Mesenchymal stem cell (in vitro differentiated cells and primary cell): Measurements from ENCODE around the gene CENPS.
A peak's percentile ranks its signal among the peaks of the same experiment; 100 is the strongest.

Experiments
- DNase-seq: peaks from one replicate; pipeline ENCODE4 v3.0.0-alpha.2; 2013
- H2AFZ ChIP-seq: one replicate; pipeline ENCODE4 v1.6.1; 2013; ENCODE audit warnings: low read depth, mild to moderate bottlenecking, control low read depth, inconsistent platforms, low read length, moderate library complexity
- H2AK5ac ChIP-seq: 2 replicates; pipeline ENCODE4 v1.6.1; 2013; ENCODE audit warnings: low read length, moderate library complexity, mild to moderate bottlenecking, inconsistent platforms; ENCODE audit not compliant: severe bottlenecking
- H2BK120ac ChIP-seq: one replicate; pipeline ENCODE4 v1.6.1; 2013; ENCODE audit warnings: low read depth, mild to moderate bottlenecking, inconsistent platforms, low read length, moderate library complexity
- H2BK12ac ChIP-seq, 2 experiments: one replicate each; pipeline ENCODE4 v1.6.1; 2013; ENCODE audit warnings: inconsistent platforms in 2 of 2, low read length in 2 of 2, mild to moderate bottlenecking in 2 of 2, moderate library complexity in 2 of 2, control low read depth in 1 of 2
- H2BK15ac ChIP-seq: one replicate; pipeline ENCODE4 v1.6.1; 2013; ENCODE audit warnings: mild to moderate bottlenecking, low read depth, inconsistent platforms; ENCODE audit not compliant: poor library complexity, severe bottlenecking
- H2BK5ac ChIP-seq: 2 replicates; pipeline ENCODE4 v1.6.1; 2013; ENCODE audit warnings: low read depth, mild to moderate bottlenecking, low read length, control low read depth, inconsistent platforms; ENCODE audit not compliant: poor library complexity, severe bottlenecking
- H3K14ac ChIP-seq, 2 experiments: one replicate each; pipeline ENCODE4 v1.6.1; 2013; ENCODE audit warnings: inconsistent platforms in 2 of 2, low read length in 2 of 2, control low read depth in 1 of 2, mild to moderate bottlenecking in 1 of 2, moderate library complexity in 1 of 2
- H3K18ac ChIP-seq, 2 experiments: one replicate each; pipeline ENCODE4 v1.6.1; 2013; ENCODE audit warnings: inconsistent platforms in 2 of 2, low read length in 2 of 2, control low read depth in 1 of 2, low read depth in 1 of 2, mild to moderate bottlenecking in 1 of 2
- H3K23ac ChIP-seq, 2 experiments: one replicate each; pipeline ENCODE4 v1.6.1; 2013; ENCODE audit warnings: inconsistent platforms in 2 of 2, low read length in 2 of 2, mild to moderate bottlenecking in 2 of 2, moderate library complexity in 2 of 2, control low read depth in 1 of 2
- H3K27ac ChIP-seq: 2 replicates; pipeline ENCODE4 v1.5.1; 2013; ENCODE audit warnings: mild to moderate bottlenecking, moderate library complexity, low read length, control low read depth, inconsistent platforms; ENCODE audit not compliant: poor library complexity, severe bottlenecking
- H3K27me3 ChIP-seq, 2 experiments: 2 replicates each; pipeline versions ENCODE4 v1.6.1 to v1.7.0; 2013; ENCODE audit warnings: low read length in 2 of 2, mild to moderate bottlenecking in 2 of 2, moderate library complexity in 2 of 2, control low read depth in 1 of 2, inconsistent platforms in 1 of 2; ENCODE audit not compliant: control insufficient read depth in 1 of 2, insufficient read depth in 1 of 2
- H3K36me3 ChIP-seq, 2 experiments: 2 replicates each; pipeline versions ENCODE4 v1.6.1 to v1.7.0; 2013; ENCODE audit warnings: low read length in 2 of 2, control low read depth in 1 of 2, inconsistent platforms in 1 of 2, low read depth in 1 of 2, mild to moderate bottlenecking in 1 of 2; ENCODE audit not compliant: insufficient read depth in 2 of 2, control insufficient read depth in 1 of 2
- H3K4ac ChIP-seq, 2 experiments: one replicate each; pipeline ENCODE4 v1.6.1; 2013; ENCODE audit warnings: inconsistent platforms in 2 of 2, low read length in 2 of 2, mild to moderate bottlenecking in 2 of 2, moderate library complexity in 2 of 2, control low read depth in 1 of 2, low read depth in 1 of 2
- H3K4me1 ChIP-seq: 2 replicates; pipeline ENCODE4 v1.6.1; 2013; ENCODE audit warnings: low read depth, low read length, control low read depth; ENCODE audit not compliant: control insufficient read depth, insufficient read depth
- H3K4me2 ChIP-seq: 2 replicates; pipeline ENCODE4 v1.6.1; 2013; ENCODE audit warnings: low read length, mild to moderate bottlenecking, inconsistent platforms; ENCODE audit not compliant: poor library complexity, severe bottlenecking
- H3K4me3 ChIP-seq, 2 experiments: 2 replicates each; pipeline versions ENCODE4 v1.5.1 to v1.7.0; 2013; ENCODE audit warnings: low read length in 2 of 2, mild to moderate bottlenecking in 2 of 2, control low read depth in 1 of 2, low read depth in 1 of 2; ENCODE audit not compliant: insufficient read depth in 1 of 2
- H3K79me1 ChIP-seq: replicated peaks from 2 replicates; pipeline ENCODE4 v1.6.1; 2013; ENCODE audit warnings: mild to moderate bottlenecking, control low read depth, low read length, inconsistent platforms; ENCODE audit not compliant: poor library complexity, severe bottlenecking
- H3K9ac ChIP-seq: 2 replicates; pipeline ENCODE4 v1.7.0; 2013; ENCODE audit warnings: mild to moderate bottlenecking, low read length, moderate library complexity
- H3K9me3 ChIP-seq: 2 replicates; pipeline ENCODE4 v1.7.0; 2013; ENCODE audit warnings: mild to moderate bottlenecking, low read length; ENCODE audit not compliant: control insufficient read depth
- H4K8ac ChIP-seq: one replicate; pipeline ENCODE4 v1.6.1; 2013; ENCODE audit warnings: inconsistent platforms, mild to moderate bottlenecking, low read length, moderate library complexity
- H4K91ac ChIP-seq: one replicate; pipeline ENCODE4 v1.6.1; 2013; ENCODE audit warnings: mild to moderate bottlenecking, low read length, inconsistent platforms
- WGBS: methylation state at CpG from one replicate; pipeline ENCODE4 v1.1.7; 2013; ENCODE audit warnings: mixed read lengths; 5-methylcytosine and 5-hydroxymethylcytosine counted together

Gene CENPS

GRCh38 chr1:10479296-10479695, 49.1 kb downstream of the CENPS start:
- no peak overlapping the region for H3K9ac ChIP-seq
- H3K4ac ChIP-seq: no peak overlapping the region
- no peak overlapping the region for H2BK5ac ChIP-seq
- no peak overlapping the region for H4K8ac ChIP-seq
- H3K27me3 ChIP-seq: no peaks in the 10 kb centered on the region
- H3K4me2 ChIP-seq: no peak overlapping the region
- H3K4me3 ChIP-seq: no peak overlapping the region
- no peak overlapping the region for H3K18ac ChIP-seq
- no peak overlapping the region for H2BK15ac ChIP-seq
- DNase-seq: no peak
- 86% methylated on average over 7 of the region's 8 CpGs for WGBS
- H3K9me3 ChIP-seq: no peaks in the 10 kb centered on the region
- no peak overlapping the region for H3K14ac ChIP-seq
- no peak overlapping the region for H4K91ac ChIP-seq
- H2AFZ ChIP-seq: no peak overlapping the region
- H3K27ac ChIP-seq: no peak overlapping the region
- no peak overlapping the region for H2BK12ac ChIP-seq
- H3K23ac ChIP-seq: no peak overlapping the region
- peaks cover 4% of the 10 kb centered on the region for H3K4me1 ChIP-seq
- no peak overlapping the region for H2BK120ac ChIP-seq
- H3K36me3 ChIP-seq: peaks cover 3 to 11% of the 10 kb centered on the region in 2 experiments
- H2AK5ac ChIP-seq: no peak overlapping the region
- peaks cover 16% of the 10 kb centered on the region for H3K79me1 ChIP-seq

DNA sequence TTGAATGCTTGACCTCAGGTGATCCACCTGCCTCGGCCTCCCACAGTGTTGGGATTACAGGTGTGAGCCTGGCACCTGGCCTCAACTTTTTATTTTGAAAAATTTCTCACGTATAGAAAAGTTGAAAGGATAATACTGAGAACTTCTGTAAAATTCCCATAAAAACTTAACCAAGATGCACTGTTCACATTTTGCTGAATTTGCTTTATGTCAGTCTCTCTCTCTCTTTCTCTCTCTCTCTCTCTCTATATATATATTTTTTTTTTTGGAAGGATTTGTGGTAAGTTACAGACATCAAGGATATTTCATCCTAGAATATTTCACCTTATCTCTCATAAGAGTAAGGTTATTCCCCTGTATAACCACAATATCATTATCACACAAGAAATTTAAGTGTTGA, 50.4 kb downstream of the CENPS start:
- Histone ChIP-seq H3K4me1 (peaks cover 2% of the 10 kb centered on the region), H2BK15ac (no peak overlapping the region), H3K18ac (no peak overlapping the region), H3K4me2 (no peak overlapping the region), H2BK12ac (no peak overlapping the region), H3K36me3 (peaks cover 3 to 11% of the 10 kb centered on the region in 2 experiments), H4K8ac (no peak overlapping the region), H3K27me3 (no peaks in the 10 kb centered on the region), H2AFZ (no peak overlapping the region), H3K9ac (no peak overlapping the region), H3K4me3 (no peak overlapping the region), H3K23ac (no peak overlapping the region), H2AK5ac (no peak overlapping the region), H3K79me1 (peaks cover 15% of the 10 kb centered on the region), H3K4ac (no peak overlapping the region), H3K9me3 (no peaks in the 10 kb centered on the region), H2BK5ac (no peak overlapping the region), H3K14ac (no peak overlapping the region), H3K27ac (no peak overlapping the region), H2BK120ac (no peak overlapping the region), H4K91ac (no peak overlapping the region)
- WGBS: 83% methylated on average over 1 of the region's 2 CpGs
- no peak for DNase-seq

- H3K27ac ChIP-seq: no peak overlapping the region
- no peak overlapping the region for H2BK120ac ChIP-seq
- H3K9ac ChIP-seq: no peak overlapping the region
- peaks cover 7 to 11% of the 10 kb centered on the region in 2 experiments for H3K36me3 ChIP-seq
- no peaks in the 10 kb centered on the region for H3K27me3 ChIP-seq
- H3K4me1 ChIP-seq: peaks cover 2% of the 10 kb centered on the region
- H2AK5ac ChIP-seq: no peak overlapping the region
- H3K14ac ChIP-seq: no peak overlapping the region
- H3K9me3 ChIP-seq: no peaks in the 10 kb centered on the region
- H2AFZ ChIP-seq: no peak overlapping the region
- H3K18ac ChIP-seq: no peak overlapping the region
- no peak overlapping the region for H3K4ac ChIP-seq
- no peak overlapping the region for H3K4me3 ChIP-seq
- no peak overlapping the region for H3K23ac ChIP-seq
- no peak overlapping the region for H2BK5ac ChIP-seq
- H2BK12ac ChIP-seq: no peak overlapping the region
- H3K4me2 ChIP-seq: no peak overlapping the region
- no peak overlapping the region for H2BK15ac ChIP-seq
- DNase-seq: no peak
- peaks cover 11% of the 10 kb centered on the region for H3K79me1 ChIP-seq
- no peak overlapping the region for H4K91ac ChIP-seq
- 95% methylated on average over 6 of the region's 6 CpGs for WGBS
- no peak overlapping the region for H4K8ac ChIP-seq
Measured at GRCh38 chr1:10484521-10484920, 54.3 kb downstream of the CENPS start.

GRCh38 chr1:10489291-10490055, 59.2 kb downstream of the CENPS start:
- Histone ChIP-seq H2BK12ac (no peak overlapping the region), H3K27ac (no peak overlapping the region), H2AFZ (no peak overlapping the region), H4K91ac (no peak overlapping the region), H3K36me3 (peaks cover 5 to 7% of the 10 kb centered on the region in 2 experiments), H2BK120ac (no peak overlapping the region), H3K4me2 (no peak overlapping the region), H2AK5ac (no peak overlapping the region), H3K4me3 (no peak overlapping the region), H3K23ac (no peak overlapping the region), H2BK15ac (no peak overlapping the region), H3K14ac (no peak overlapping the region), H3K9ac (no peak overlapping the region), H3K9me3 (no peaks in the 10 kb centered on the region), H3K4ac (no peak overlapping the region), H4K8ac (no peak overlapping the region), H3K18ac (no peak overlapping the region), H3K4me1 (peaks cover 2% of the 10 kb centered on the region), H2BK5ac (no peak overlapping the region), H3K27me3 (no peaks in the 10 kb centered on the region), H3K79me1 (peaks cover 27% of the 10 kb centered on the region)
- 13% methylated on average over 4 of the region's 4 CpGs for WGBS
- peak; percentile 24 for DNase-seq
